Measurements from ENCODE around the gene ZNF511. TPM values are rescaled to one million over a fixed set of nuclear protein-coding genes. Genes with fewer than 3 reads are reported as not detected.

ZNF511 gene
- total and polyA plus RNA-seq, 2 donors (not counting 1 experiment from before 2014, with no cell fraction given) = 30.7 to 45.1 TPM

DNA sequence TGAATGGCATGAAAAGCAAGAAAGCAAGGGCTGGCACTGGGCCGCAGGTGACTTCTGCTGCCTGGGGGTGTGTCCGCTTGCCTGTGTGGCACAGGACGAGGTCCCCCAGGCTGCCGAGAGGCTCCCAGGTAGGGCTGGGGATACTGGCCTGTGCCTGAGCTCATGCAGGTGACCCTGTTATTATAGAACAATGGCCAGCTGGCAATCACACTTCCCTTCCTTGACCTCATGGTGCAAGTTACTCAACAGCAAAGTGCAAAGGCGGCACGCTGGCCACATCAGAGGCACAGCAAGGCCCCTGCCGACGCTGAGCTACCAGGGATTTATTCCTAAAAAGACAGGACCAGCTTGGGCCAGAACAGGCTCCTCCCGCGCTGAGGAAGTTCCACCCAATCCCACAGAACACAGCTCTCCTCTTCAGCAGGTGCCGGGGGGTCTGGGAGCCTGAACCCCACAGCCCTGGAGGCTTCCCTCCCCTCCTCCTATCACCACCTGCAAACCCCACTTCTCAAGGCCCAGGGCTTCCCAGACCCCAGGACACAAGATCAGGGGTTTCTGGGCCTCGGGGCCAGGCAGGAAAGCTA is 30.6 kb upstream of the ZNF511 start:
- peak overlapping the region; percentile 0 for H3K9ac ChIP-seq (ENCODE audit: low read length)
- H3K4me2 ChIP-seq (replicated peaks; ENCODE audit: low read depth, low read length, poor library complexity, severe bottlenecking) = peak overlapping the region; percentile 99
- peaks cover 12% of the 10 kb centered on the region for H3K79me2 ChIP-seq (ENCODE audit: control insufficient read depth, insufficient read depth, low read length)
- peaks cover 0 to 29% of the 10 kb centered on the region in 2 experiments for H3K36me3 ChIP-seq (replicated peaks in 1 of 2; ENCODE audit: control extremely low read depth in 1 of 2, control insufficient read depth in 1 of 2, extremely low read depth in 1 of 2, insufficient read depth in 2 of 2, low read length in 1 of 2)
- ChIA-PET CTCF (interaction anchor here (0.8 to 3.7 kb wide), 9 partner anchors 14 to 243 kb away, joined by 3 to 21 read pairs (median 5); no protein-coding TSS in a partner anchor), POLR2A (interaction anchor here (1.4 to 2.1 kb wide), 2 partner anchors 17 to 20 kb away, joined by 5 to 10 read pairs; no protein-coding TSS in a partner anchor)
- DNase-seq = no peak
- Mint-ChIP-seq H3K4me3 (peak overlapping the region; percentile 90), H3K27me3 (no peaks in the 10 kb centered on the region), H3K9me3 (ENCODE audit: insufficient read depth) (no peaks in the 10 kb centered on the region), H3K27ac (peak overlapping the region; percentile 95), H3K4me1 (peaks cover 43% of the 10 kb centered on the region)
- peak overlapping the region; percentile 57 to 97 for H3K27ac ChIP-seq (ENCODE audit: low read length in 2 of 2)
- H3K27me3 ChIP-seq (replicated peaks in 1 of 4; ENCODE audit: control extremely low read depth in 1 of 4, control insufficient read depth in 3 of 4, insufficient read depth in 4 of 4, low read length in 3 of 4) = no peaks in the 10 kb centered on the region
- peak overlapping the region in 2 of 5 experiments; percentile 5 to 33 for H3K4me3 ChIP-seq (ENCODE audit: control extremely low read depth in 1 of 5, extremely low read depth in 1 of 5, insufficient read depth in 1 of 5, low read depth in 2 of 5, low read length in 4 of 5)
- H4K20me1 ChIP-seq (ENCODE audit: control insufficient read depth, insufficient read depth, low read length, poor library complexity, severe bottlenecking) = peaks cover 18% of the 10 kb centered on the region
- ATAC-seq (ENCODE audit: low read depth) = no peak
- peaks cover 45 to 70% of the 10 kb centered on the region in 2 donors for H3K4me1 ChIP-seq (ENCODE audit: control insufficient read depth in 2 of 2, insufficient read depth in 2 of 2, low read length in 2 of 2)
- peak overlapping the region; percentile 41 for H2AFZ ChIP-seq (ENCODE audit: insufficient read depth, low read depth, low read length, poor library complexity, severe bottlenecking)
- 51% methylated on average over 11 of the region's 12 CpGs for WGBS (ENCODE audit: insufficient coverage)
- intact Hi-C loops (cut with micrococcal nuclease) = loop anchor here (5.0 to 10.0 kb wide), 2 partner anchors 114 to 133 kb away; partner anchors contain the start of gene MTG1
- no peaks in the 10 kb centered on the region for H3K9me3 ChIP-seq (ENCODE audit: control extremely low read depth in 1 of 3, control insufficient read depth in 2 of 3, insufficient read depth in 1 of 3, low read length in 2 of 3)
- TF ChIP-seq, protein P1, sequence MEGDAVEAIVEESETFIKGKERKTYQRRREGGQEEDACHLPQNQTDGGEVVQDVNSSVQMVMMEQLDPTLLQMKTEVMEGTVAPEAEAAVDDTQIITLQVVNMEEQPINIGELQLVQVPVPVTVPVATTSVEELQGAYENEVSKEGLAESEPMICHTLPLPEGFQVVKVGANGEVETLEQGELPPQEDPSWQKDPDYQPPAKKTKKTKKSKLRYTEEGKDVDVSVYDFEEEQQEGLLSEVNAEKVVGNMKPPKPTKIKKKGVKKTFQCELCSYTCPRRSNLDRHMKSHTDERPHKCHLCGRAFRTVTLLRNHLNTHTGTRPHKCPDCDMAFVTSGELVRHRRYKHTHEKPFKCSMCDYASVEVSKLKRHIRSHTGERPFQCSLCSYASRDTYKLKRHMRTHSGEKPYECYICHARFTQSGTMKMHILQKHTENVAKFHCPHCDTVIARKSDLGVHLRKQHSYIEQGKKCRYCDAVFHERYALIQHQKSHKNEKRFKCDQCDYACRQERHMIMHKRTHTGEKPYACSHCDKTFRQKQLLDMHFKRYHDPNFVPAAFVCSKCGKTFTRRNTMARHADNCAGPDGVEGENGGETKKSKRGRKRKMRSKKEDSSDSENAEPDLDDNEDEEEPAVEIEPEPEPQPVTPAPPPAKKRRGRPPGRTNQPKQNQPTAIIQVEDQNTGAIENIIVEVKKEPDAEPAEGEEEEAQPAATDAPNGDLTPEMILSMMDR (IDR thresholded peaks at IDR 0.05) = no peak
- no peak for TF ChIP-seq EZH2 (IDR thresholded peaks at IDR 0.05; ENCODE audit: borderline replicate concordance, insufficient read depth, low read depth, low read length, poor library complexity, severe bottlenecking)
